Smooth muscle cell (in vitro differentiated cells): ENCODE data around the gene CTRB1. TPM values are rescaled to one million over a fixed set of nuclear protein-coding genes. Genes with fewer than 3 reads are reported as not detected.

ENCODE experiments used
- DNase-seq: peaks from one replicate; lab custom pipeline; 2025; ENCODE audit not compliant: unreplicated experiment; lab: John Stamatoyannopoulos, UW
- H2AFZ ChIP-seq: fragments of 200-600 bp; sonication (generic); 2 replicates; pipeline ENCODE4 v1.6.0; 2016; ENCODE audit warnings: antibody characterized with exemption, low read depth, mild to moderate bottlenecking
- H3F3A ChIP-seq: fragments of 200-600 bp; sonication (generic); 2 replicates; pipeline ENCODE4 v1.6.0; 2017; ENCODE audit warnings: antibody characterized with exemption, low read depth
- H3K27ac ChIP-seq: fragments of 200-600 bp; sonication (generic); 2 replicates; pipeline ENCODE4 v1.5.1; 2016; ENCODE audit warnings: low read depth, mild to moderate bottlenecking
- H3K27me3 ChIP-seq: fragments of 200-600 bp; sonication (generic); 2 replicates; pipeline ENCODE4 v1.6.1; 2016; ENCODE audit warnings: low read depth, mild to moderate bottlenecking
- H3K36me3 ChIP-seq: fragments of 200-600 bp; sonication (generic); 2 replicates; pipeline ENCODE4 v1.5.1; 2016; ENCODE audit warnings: low read depth
- H3K4me1 ChIP-seq: fragments of 200-600 bp; sonication (generic); 2 replicates; pipeline ENCODE4 v1.5.1; 2016; ENCODE audit warnings: low read depth
- H3K4me2 ChIP-seq: fragments of 200-600 bp; sonication (generic); 2 replicates; pipeline ENCODE4 v1.6.0; 2016; ENCODE audit warnings: mild to moderate bottlenecking
- H3K4me3 ChIP-seq: fragments of 200-600 bp; sonication (generic); 2 replicates; pipeline ENCODE4 v1.5.1; 2016; ENCODE audit warnings: mild to moderate bottlenecking
- H3K79me2 ChIP-seq: fragments of 200-600 bp; sonication (generic); 2 replicates; pipeline ENCODE4 v1.6.0; 2016; ENCODE audit warnings: low read depth, mild to moderate bottlenecking
- H3K9ac ChIP-seq: fragments of 200-600 bp; sonication (generic); 2 replicates; pipeline ENCODE4 v1.6.0; 2016; ENCODE audit warnings: low read depth
- H3K9me3 ChIP-seq: fragments of 200-600 bp; sonication (generic); replicated peaks from 2 replicates; pipeline ENCODE4 v1.5.1; 2016; ENCODE audit warnings: low read depth
- H4K20me1 ChIP-seq: fragments of 200-600 bp; sonication (generic); 2 replicates; pipeline ENCODE4 v1.6.0; 2016; ENCODE audit warnings: low read depth
- whole genome bisulfite sequencing: methylation state at CpG from one replicate; pipeline ENCODE4 v1.1.7; 2016; ENCODE audit warnings: low lambda C conversion rate; 5-methylcytosine and 5-hydroxymethylcytosine counted together
- polyA plus RNA-seq: library from polyadenylated mRNA; unstranded; fragments of >200 nt; fragmentation: Nextera tagmentation; extraction: Ambion mirVana; gene quantifications from 2 replicates; pipeline ENCODE4 v1.2.1, GENCODE V29; 2016
- total RNA-seq: library from RNA; depleted of rRNA; stranded (reverse); fragments of >200 nt; gene quantifications from 2 replicates; pipeline ENCODE4 v1.2.3, GENCODE V29; 2014
- TF ChIP-seq, protein P1 (sequence below): fragments of 200-600 bp; sonication (generic); IDR thresholded peaks from 2 replicates; pipeline ENCODE4 v1.5.1; 2017; ENCODE audit warnings: borderline replicate concordance, mild to moderate bottlenecking, antibody characterized with exemption; ENCODE audit not compliant: insufficient read depth, poor library complexity, severe bottlenecking

Gene CTRB1
- total and polyA plus RNA-seq, 2 experiments from 2014 or later, result 1.9 TPM; not detected in 1

DNA sequence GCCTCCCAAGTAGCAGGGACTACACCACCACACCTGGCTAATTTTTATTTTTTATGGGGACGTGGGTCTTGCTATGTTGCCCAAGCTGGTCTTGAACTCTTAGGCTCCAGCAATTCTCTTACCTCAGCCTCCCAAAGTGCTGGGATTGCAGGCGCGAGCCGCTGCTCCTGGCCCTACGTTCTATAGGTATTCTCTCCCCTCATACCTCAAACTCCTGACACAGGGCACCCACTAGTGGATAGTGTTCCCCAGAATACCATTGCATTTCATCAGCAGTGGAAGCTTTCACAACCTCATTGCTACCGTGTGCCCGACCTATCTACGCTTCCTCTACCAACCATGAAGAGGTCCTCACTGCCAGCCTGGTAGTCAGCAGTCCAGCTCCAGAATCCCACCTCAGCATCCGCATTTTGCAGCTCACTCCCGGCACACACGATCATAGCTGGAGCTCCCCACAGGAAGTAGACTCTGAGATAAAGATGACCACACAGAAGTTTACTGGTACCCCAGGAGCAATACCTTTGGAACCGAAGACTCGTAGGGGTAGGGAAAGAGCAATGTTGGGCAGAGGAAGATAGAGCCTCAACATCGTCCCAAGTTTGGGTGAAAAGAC, 21.2 kb upstream of the CTRB1 start:
- Histone ChIP-seq H3K4me3 (peak overlapping the region; percentile 31), H3K4me2 (peak overlapping the region; percentile 78), H3K27ac (no peak overlapping the region), H3K4me1 (no peaks in the 10 kb centered on the region), H3K36me3 (no peaks in the 10 kb centered on the region), H4K20me1 (no peaks in the 10 kb centered on the region), H2AFZ (peak overlapping the region; percentile 21), H3K9me3 (no peaks in the 10 kb centered on the region), H3K27me3 (no peaks in the 10 kb centered on the region), H3F3A (no peaks in the 10 kb centered on the region), H3K79me2 (no peaks in the 10 kb centered on the region), H3K9ac (no peak overlapping the region)
- WGBS, result 74% methylated on average over 14 of the region's 14 CpGs
- DNase-seq, result no peak
- TF ChIP-seq, protein P1, sequence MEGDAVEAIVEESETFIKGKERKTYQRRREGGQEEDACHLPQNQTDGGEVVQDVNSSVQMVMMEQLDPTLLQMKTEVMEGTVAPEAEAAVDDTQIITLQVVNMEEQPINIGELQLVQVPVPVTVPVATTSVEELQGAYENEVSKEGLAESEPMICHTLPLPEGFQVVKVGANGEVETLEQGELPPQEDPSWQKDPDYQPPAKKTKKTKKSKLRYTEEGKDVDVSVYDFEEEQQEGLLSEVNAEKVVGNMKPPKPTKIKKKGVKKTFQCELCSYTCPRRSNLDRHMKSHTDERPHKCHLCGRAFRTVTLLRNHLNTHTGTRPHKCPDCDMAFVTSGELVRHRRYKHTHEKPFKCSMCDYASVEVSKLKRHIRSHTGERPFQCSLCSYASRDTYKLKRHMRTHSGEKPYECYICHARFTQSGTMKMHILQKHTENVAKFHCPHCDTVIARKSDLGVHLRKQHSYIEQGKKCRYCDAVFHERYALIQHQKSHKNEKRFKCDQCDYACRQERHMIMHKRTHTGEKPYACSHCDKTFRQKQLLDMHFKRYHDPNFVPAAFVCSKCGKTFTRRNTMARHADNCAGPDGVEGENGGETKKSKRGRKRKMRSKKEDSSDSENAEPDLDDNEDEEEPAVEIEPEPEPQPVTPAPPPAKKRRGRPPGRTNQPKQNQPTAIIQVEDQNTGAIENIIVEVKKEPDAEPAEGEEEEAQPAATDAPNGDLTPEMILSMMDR, result no peak

DNA sequence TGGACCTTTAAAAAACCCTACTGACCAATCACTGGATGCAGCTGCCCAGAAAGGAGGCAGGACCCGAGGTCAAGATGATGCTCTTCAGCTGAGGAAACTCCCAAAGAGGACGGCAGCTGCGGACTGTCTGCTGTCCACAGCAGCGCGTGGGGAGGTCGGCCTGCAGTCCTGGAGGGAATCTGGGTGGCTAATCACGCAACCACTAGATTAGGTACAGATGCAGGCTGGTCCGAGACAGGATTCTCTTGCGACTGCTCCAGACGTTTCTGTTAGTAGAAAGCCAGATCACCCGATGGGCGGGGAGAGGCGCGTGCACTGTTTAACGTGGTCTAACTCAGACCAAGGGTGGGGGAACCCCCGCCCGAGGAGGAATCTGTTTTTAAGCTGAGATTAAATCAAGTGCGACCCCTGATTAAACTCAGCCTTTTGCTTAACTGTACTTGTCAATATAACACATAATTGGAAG, 20.6 kb upstream of the CTRB1 start:
- Histone ChIP-seq H3K4me2 (peak overlapping the region; percentile 78), H4K20me1 (no peaks in the 10 kb centered on the region), H3K4me1 (no peaks in the 10 kb centered on the region), H3K9ac (no peak overlapping the region), H3F3A (no peaks in the 10 kb centered on the region), H3K27me3 (no peaks in the 10 kb centered on the region), H3K36me3 (no peaks in the 10 kb centered on the region), H3K9me3 (no peaks in the 10 kb centered on the region), H3K27ac (no peak overlapping the region), H2AFZ (peak overlapping the region; percentile 21), H3K79me2 (no peaks in the 10 kb centered on the region), H3K4me3 (peak overlapping the region; percentile 31)
- 27% methylated on average over 18 of the region's 18 CpGs for WGBS
- TF ChIP-seq, protein P1, result no peak
- DNase-seq, result no peak

- WGBS, result 95% methylated on average over 13 of the region's 13 CpGs
- no peaks in the 10 kb centered on the region for H3F3A ChIP-seq
Observed at GRCh38 chr16:75202069-75202590, 16.7 kb upstream of the CTRB1 start.

More at GRCh38 chr16:75202069-75202590, 16.7 kb upstream of the CTRB1 start:
- Histone ChIP-seq H3K4me2 (no peak overlapping the region), H3K27me3 (no peaks in the 10 kb centered on the region), H3K4me3 (no peak overlapping the region), H3K27ac (no peak overlapping the region), H3K4me1 (no peaks in the 10 kb centered on the region), H3K36me3 (no peaks in the 10 kb centered on the region), H2AFZ (no peak overlapping the region), H3K9me3 (no peaks in the 10 kb centered on the region), H3K9ac (no peak overlapping the region), H3K79me2 (no peaks in the 10 kb centered on the region), H4K20me1 (no peaks in the 10 kb centered on the region)
- DNase-seq, result no peak
- TF ChIP-seq, protein P1, result no peak
